Gastrocnemius medialis (tissue), 4 donors: ENCODE data around the gene OSBP2.

Experiments
- POLR2A ChIP-seq, 2 donors: fragments of 450-650 bp; IDR thresholded peaks; one replicate each; pipeline ENCODE4 v1.6.1; 2017; ENCODE audit warnings: antibody characterized with exemption in 2 of 2, mild to moderate bottlenecking in 2 of 2, moderate library complexity in 2 of 2
- TF ChIP-seq, protein P1 (sequence below), 5 experiments: fragments of 450-650 bp in 3 of 5; fragments of 200-600 bp in 2 of 5; sonication (generic) in 2 of 5; IDR thresholded peaks in 4 of 5; conservative IDR thresholded peaks in 1 of 5; 1 replicate in 4 of 5; 2 replicates in 1 of 5; pipeline ENCODE4 v1.5.1; 2016 to 2019; ENCODE audit warnings: antibody characterized with exemption in 5 of 5, mild to moderate bottlenecking in 3 of 5, moderate library complexity in 3 of 5

DNA sequence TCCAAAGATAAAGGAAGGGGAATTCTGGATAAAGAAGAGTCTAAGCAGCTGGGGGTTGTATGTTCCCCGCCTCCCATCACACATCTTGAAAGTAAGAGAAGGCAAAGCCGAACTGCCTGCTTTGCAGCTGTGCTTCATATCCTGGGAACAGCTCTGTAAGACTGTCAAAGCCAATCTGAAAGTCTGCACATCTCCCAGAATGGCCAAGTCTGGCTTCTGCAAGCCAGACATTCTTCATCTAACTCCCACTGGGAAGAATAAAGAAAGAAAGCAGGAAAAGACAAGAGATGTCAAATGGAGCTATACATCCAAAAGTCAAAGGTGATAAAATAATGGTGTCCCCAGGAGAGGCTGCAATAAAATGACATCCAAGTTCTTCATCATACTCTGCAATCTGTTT is 258.5 kb downstream of the OSBP2 start:
- TF ChIP-seq, protein P1, sequence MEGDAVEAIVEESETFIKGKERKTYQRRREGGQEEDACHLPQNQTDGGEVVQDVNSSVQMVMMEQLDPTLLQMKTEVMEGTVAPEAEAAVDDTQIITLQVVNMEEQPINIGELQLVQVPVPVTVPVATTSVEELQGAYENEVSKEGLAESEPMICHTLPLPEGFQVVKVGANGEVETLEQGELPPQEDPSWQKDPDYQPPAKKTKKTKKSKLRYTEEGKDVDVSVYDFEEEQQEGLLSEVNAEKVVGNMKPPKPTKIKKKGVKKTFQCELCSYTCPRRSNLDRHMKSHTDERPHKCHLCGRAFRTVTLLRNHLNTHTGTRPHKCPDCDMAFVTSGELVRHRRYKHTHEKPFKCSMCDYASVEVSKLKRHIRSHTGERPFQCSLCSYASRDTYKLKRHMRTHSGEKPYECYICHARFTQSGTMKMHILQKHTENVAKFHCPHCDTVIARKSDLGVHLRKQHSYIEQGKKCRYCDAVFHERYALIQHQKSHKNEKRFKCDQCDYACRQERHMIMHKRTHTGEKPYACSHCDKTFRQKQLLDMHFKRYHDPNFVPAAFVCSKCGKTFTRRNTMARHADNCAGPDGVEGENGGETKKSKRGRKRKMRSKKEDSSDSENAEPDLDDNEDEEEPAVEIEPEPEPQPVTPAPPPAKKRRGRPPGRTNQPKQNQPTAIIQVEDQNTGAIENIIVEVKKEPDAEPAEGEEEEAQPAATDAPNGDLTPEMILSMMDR (IDR thresholded peaks at IDR 0.05 in 4 of 5, conservative IDR thresholded peaks at IDR 0.05 in 1 of 5), result no peak
- no peak for TF ChIP-seq POLR2A (IDR thresholded peaks at IDR 0.05)
